ENCODE measurements around the gene VWA1. TPM values are rescaled to one million over a fixed set of nuclear protein-coding genes. Genes with fewer than 3 reads are reported as not detected.
"Not testable (repeated sequence)": the region's sequence is repeated elsewhere in the genome, so short reads cannot be mapped to it uniquely, and the experiment has no call there.

VWA1 gene
- total RNA-seq, 1 donor from 2014 or later: 58.7 TPM

DNA sequence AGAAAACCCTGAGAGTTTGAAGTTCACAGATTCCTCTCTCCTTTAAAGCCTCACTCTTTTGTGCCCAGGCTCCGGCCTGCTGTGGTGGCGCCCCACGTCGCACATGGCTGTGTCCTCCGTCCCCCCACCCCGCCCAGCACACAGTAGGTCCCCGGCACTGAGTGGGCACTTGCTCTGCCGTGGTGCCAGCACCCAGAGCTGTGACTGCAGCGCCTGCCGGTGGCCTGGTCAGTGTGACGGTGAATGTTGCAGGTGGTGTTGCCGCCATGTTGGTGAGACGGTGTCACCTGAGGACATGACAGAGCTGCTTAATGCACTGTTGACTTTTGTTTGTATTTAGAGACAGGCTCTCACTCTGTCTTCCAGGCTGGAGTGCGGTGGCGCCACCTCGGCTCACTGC lies 17.4 kb downstream of the VWA1 start:
- Histone ChIP-seq H3K27me3 (ENCODE audit: low read depth) (no peaks in the 10 kb centered on the region), H3K4me1 (no peaks in the 10 kb centered on the region), H3K36me3 (no peaks in the 10 kb centered on the region), H3K9me3 (no peaks in the 10 kb centered on the region), H3K4me3 (no peak overlapping the region), H3K27ac (no peak overlapping the region)
- intact Hi-C loops (cut with DNase I): no loop called here
- no peak for TF ChIP-seq CTCF (IDR thresholded peaks at IDR 0.05)
- no peak for DNase-seq
- ATAC-seq: no peak

- H3K27me3 ChIP-seq (ENCODE audit: low read depth); H3K4me3 ChIP-seq; H3K36me3 ChIP-seq; DNase-seq; H3K9me3 ChIP-seq; intact Hi-C loops (cut with DNase I); H3K27ac ChIP-seq; ATAC-seq; H3K4me1 ChIP-seq: not testable (repeated sequence)
Observed at GRCh38 chr1:1454286-1455056, 19.0 kb downstream of the VWA1 start.

DNA sequence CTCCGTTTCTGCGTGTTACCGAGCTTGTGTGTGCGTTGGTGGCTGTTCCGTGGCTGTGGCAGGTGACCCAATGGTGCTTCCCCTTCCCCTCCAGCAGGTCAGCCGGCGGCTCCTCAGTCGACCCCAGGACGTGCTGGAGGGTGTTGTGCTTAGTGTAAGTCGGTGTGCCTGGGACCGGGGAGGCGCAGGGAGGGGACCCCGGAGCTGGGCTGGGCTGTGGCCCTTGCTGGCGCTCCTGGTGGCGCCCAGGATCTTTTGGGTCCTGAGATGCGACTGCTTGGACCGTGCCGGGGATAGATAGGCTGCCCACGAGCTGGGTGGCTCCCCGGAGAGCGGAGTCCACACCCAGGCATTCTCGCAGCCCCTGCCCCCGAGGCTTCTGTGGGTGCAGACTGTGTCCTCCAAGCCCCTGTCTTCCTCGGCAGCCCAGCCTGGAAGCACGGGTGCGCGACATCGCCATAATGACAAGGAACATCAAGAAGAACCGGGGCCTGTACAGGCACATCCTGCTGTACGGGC lies 19.9 kb downstream of the VWA1 start:
- Histone ChIP-seq H3K27ac (no peak overlapping the region), H3K4me1 (no peaks in the 10 kb centered on the region), H3K4me3 (no peak overlapping the region), H3K27me3 (ENCODE audit: low read depth) (no peaks in the 10 kb centered on the region), H3K36me3 (no peaks in the 10 kb centered on the region), H3K9me3 (no peaks in the 10 kb centered on the region)
- no peak for ATAC-seq
- no peak for TF ChIP-seq CTCF (IDR thresholded peaks at IDR 0.05)
- intact Hi-C loops (cut with DNase I): no loop called here
- DNase-seq: no peak

GRCh38 chr1:1455934-1456333 lies 20.4 kb downstream of the VWA1 start:
- DNase-seq; intact Hi-C loops (cut with DNase I); H3K4me1 ChIP-seq; H3K36me3 ChIP-seq; ATAC-seq; H3K27ac ChIP-seq; H3K4me3 ChIP-seq; H3K27me3 ChIP-seq (ENCODE audit: low read depth); H3K9me3 ChIP-seq: not testable (repeated sequence)

GRCh38 chr1:1456683-1457255 lies 21.3 kb downstream of the VWA1 start:
- ATAC-seq; H3K4me1 ChIP-seq; H3K9me3 ChIP-seq; H3K36me3 ChIP-seq; intact Hi-C loops (cut with DNase I); H3K4me3 ChIP-seq; H3K27me3 ChIP-seq (ENCODE audit: low read depth); H3K27ac ChIP-seq; DNase-seq: not testable (repeated sequence)

- H3K27ac ChIP-seq; DNase-seq; ATAC-seq; H3K9me3 ChIP-seq; H3K4me3 ChIP-seq; intact Hi-C loops (cut with DNase I); H3K27me3 ChIP-seq (ENCODE audit: low read depth); H3K36me3 ChIP-seq; H3K4me1 ChIP-seq: not testable (repeated sequence)
Observed at GRCh38 chr1:1459156-1459555, 23.7 kb downstream of the VWA1 start.

GRCh38 chr1:1459711-1460110 lies 24.2 kb downstream of the VWA1 start:
- H3K9me3 ChIP-seq; ATAC-seq; H3K4me3 ChIP-seq; H3K27ac ChIP-seq; intact Hi-C loops (cut with DNase I); H3K27me3 ChIP-seq (ENCODE audit: low read depth); H3K4me1 ChIP-seq; DNase-seq; H3K36me3 ChIP-seq: not testable (repeated sequence)

- Histone ChIP-seq H3K9me3 (no peaks in the 10 kb centered on the region), H3K36me3 (no peaks in the 10 kb centered on the region), H3K27me3 (ENCODE audit: low read depth) (no peaks in the 10 kb centered on the region), H3K4me1 (peaks cover 6% of the 10 kb centered on the region), H3K4me3 (no peak overlapping the region), H3K27ac (no peak overlapping the region)
- intact Hi-C loops (cut with DNase I): no loop called here
- ATAC-seq: no peak
- DNase-seq: no peak
- no peak for TF ChIP-seq CTCF (IDR thresholded peaks at IDR 0.05)
Observed at GRCh38 chr1:1460540-1461130, 25.1 kb downstream of the VWA1 start.

All from lower lobe of right lung (tissue), 2 donors.